ENCODE results near the gene MLLT1. TPM values are rescaled to one million over a fixed set of nuclear protein-coding genes. Genes with fewer than 3 reads are reported as not detected.
"Not testable (repeated sequence)": the region's sequence is repeated elsewhere in the genome, so short reads cannot be mapped to it uniquely, and the experiment has no call there.

MLLT1 gene
- 10 to 100 TPM; 34.9 to 56.8 (median 45.0) TPM for polyA plus RNA-seq (ENCODE audit: insufficient read length in 10 of 10)
- long read RNA-seq, donor 1, partial matches to known transcripts, result 0 of 1 reads
- long read RNA-seq, donor 1, other reads (novel, unspliced or antisense), result 0 of 1 reads
- long read RNA-seq, donor 2, full-length matches to known transcripts, result 2 of 2 reads
- long read RNA-seq, donor 2, partial matches to known transcripts, result 0 of 2 reads
- long read RNA-seq, donor 2, other reads (novel, unspliced or antisense), result 0 of 2 reads
- long read RNA-seq, donor 3, partial matches to known transcripts, result 0 of 1 reads
- long read RNA-seq, donor 3, other reads (novel, unspliced or antisense), result 0 of 1 reads
- long read RNA-seq, donor 4, full-length matches to known transcripts, result 1 of 1 reads
- long read RNA-seq, donor 4, partial matches to known transcripts, result 0 of 1 reads
- long read RNA-seq, donor 4, other reads (novel, unspliced or antisense), result 0 of 1 reads
- long read RNA-seq, donor 5, partial matches to known transcripts, result 6 of 6 reads
- long read RNA-seq, donor 5, other reads (novel, unspliced or antisense), result 0 of 6 reads
- long read RNA-seq, donor 6, full-length matches to known transcripts, result 5 of 5 reads
- long read RNA-seq, donor 6, partial matches to known transcripts, result 0 of 5 reads
- long read RNA-seq, donor 6, other reads (novel, unspliced or antisense), result 0 of 5 reads
- long read RNA-seq, donor 7, full-length matches to known transcripts, result 3 of 3 reads
- long read RNA-seq, donor 7, partial matches to known transcripts, result 0 of 3 reads
- long read RNA-seq, donor 7, other reads (novel, unspliced or antisense), result 0 of 3 reads
- long read RNA-seq, donor 8, result 0 reads
- long read RNA-seq, donor 9, result 0 reads

- DNase-seq, result peak; percentile 98 to 99 (median 98)
Observed at GRCh38 chr19:6279931-6280591, at the start of gene MLLT1. TSS of gene MLLT1 (minus strand) at chr19:6279975. CDS start at chr19:6279784, 191 bp downstream.

- no peak for DNase-seq
Observed at GRCh38 chr19:6326815-6327214, 47.0 kb upstream of the MLLT1 start.

GRCh38 chr19:6325614-6326013, 45.8 kb upstream of the MLLT1 start:
- DNase-seq, result no peak

- no peak for DNase-seq
Observed at GRCh38 chr19:6324757-6325156, 45.0 kb upstream of the MLLT1 start.

- no peak for DNase-seq
Observed at GRCh38 chr19:6322284-6322683, 42.5 kb upstream of the MLLT1 start.

- no peak for DNase-seq
Observed at GRCh38 chr19:6319376-6319775, 39.6 kb upstream of the MLLT1 start.

GRCh38 chr19:6318772-6319171, 39.0 kb upstream of the MLLT1 start:
- no peak for DNase-seq

- DNase-seq, result not testable (repeated sequence)
Observed at GRCh38 chr19:6315646-6316045, 35.9 kb upstream of the MLLT1 start.

GRCh38 chr19:6313398-6313969, 33.7 kb upstream of the MLLT1 start:
- no peak for DNase-seq

- no peak for DNase-seq
Observed at GRCh38 chr19:6312018-6312417, 32.2 kb upstream of the MLLT1 start.

- DNase-seq, result no peak
Observed at GRCh38 chr19:6298413-6298812, 18.6 kb upstream of the MLLT1 start.

GRCh38 chr19:6297202-6297601, 17.4 kb upstream of the MLLT1 start:
- no peak for DNase-seq

- no peak for DNase-seq
Observed at GRCh38 chr19:6292006-6292405, 12.2 kb upstream of the MLLT1 start.

- DNase-seq, result no peak
Observed at GRCh38 chr19:6288737-6289136, 9.0 kb upstream of the MLLT1 start.

GRCh38 chr19:6287269-6287885, 7.6 kb upstream of the MLLT1 start:
- no peak for DNase-seq

GRCh38 chr19:6286676-6287075, 6.9 kb upstream of the MLLT1 start:
- DNase-seq, result no peak

GRCh38 chr19:6282393-6282792, 2.6 kb upstream of the MLLT1 start:
- DNase-seq, result not testable (repeated sequence)

- DNase-seq, result no peak
Observed at GRCh38 chr19:6279620-6279930, 200 bp downstream of the MLLT1 start.

GRCh38 chr19:6278740-6279619, 795 bp downstream of the MLLT1 start:
- peak in 1 of 3 donors; percentile 37 for DNase-seq

- DNase-seq, result no peak
Observed at GRCh38 chr19:6278051-6278450, 1.7 kb downstream of the MLLT1 start.

GRCh38 chr19:6276447-6276846, 3.3 kb downstream of the MLLT1 start:
- peak in 2 of 3 donors; percentile 40 to 70 for DNase-seq

Data from muscle of back (tissue), 13 donors.